Hematopoietic multipotent progenitor cell treated with erythropoietin and hydrocortisone succinate and interleukin-3 and kit ligand, for 17 days (in vitro differentiated cells): Measurements from ENCODE around the gene PHACTR2.
"Not testable (repeated sequence)": the region's sequence is repeated elsewhere in the genome, so short reads cannot be mapped to it uniquely, and the experiment has no call there.

Source experiments
- DNase-seq: peaks from one replicate; pipeline ENCODE4 v3.0.0-alpha.2; 2015; ENCODE audit warnings: low spot score

Gene PHACTR2

DNA sequence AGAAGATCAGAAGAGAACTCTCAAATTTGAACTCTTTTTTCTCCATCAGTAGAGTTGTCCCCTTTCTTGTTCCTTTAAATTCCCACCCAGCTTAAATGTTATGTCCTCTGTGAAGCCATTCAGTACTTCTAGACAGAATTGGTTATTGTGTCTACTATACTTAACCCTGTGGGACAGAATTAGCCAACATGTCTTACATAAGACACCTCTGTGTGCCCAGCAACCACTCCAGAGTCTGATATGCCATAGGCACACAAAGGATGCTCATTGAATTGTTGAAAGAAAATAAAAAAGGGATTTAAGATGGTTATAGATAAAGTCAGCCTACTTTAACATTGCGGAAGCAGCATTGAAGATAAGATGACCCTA is 88.4 kb downstream of the PHACTR2 start:
- DNase-seq: no peak

DNA sequence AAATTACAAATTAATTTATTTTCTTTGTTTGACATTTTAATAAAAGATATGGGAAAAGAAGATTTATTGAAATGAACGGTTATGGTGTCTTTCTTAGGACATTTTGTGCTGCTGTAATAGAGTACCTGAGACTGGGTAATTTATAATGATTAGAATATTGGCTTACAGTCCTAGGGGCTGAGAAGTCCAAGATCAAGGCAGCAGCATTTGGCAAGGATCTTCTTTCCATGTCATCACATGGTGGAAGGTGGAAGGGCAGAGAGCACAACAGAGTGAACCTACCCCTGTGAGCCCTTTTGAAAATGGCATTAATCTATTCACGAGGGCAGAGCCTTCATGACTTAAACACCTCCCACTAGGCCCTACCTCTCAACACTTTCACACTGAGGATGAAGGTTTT is 89.7 kb downstream of the PHACTR2 start:
- DNase-seq: no peak

DNA sequence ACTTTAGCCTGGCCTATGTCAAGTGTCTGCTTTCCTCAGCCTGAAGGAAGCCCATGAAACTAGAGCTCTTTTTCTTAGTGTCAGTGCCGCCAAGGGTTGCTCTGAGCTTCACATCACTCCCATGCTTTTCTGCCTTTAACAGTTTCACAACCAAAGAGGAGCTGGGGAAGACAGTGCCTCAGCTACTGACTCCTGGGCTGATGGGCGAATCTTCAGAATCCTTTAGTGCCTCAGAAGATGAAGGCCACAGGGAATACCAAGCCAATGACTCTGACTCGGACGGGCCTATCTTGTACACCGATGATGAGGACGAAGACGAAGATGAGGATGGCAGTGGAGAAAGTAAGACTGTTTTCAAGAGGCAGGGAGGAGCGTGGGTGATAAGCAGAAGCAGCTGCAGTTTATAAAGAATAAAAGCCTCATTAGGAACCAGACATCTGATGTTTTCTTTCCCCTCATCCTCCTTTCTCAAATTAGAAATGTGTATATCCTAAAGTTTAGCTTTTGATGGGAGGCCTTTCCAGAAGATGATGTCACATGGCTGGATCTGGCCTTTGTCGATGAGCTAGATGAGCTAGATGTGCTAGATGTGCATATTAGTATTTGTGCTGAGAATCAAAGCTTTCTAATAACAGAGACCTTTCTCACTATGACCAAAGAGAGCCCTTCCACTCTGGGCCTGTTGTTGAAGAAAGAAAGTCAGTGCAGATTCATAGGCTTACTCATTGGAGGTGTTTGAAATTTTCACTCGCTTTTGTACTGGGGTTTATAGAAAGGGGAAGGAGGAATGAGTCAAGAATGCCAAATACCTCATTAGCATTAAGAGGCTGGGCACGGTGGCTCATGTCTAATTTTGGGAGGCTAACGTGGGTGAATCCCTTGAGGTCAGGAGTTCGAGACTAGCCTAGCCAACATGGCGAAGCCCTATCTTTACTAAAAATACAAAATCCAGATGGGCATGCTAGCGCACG is 94.6 kb downstream of the PHACTR2 start:
- DNase-seq: no peak

DNA sequence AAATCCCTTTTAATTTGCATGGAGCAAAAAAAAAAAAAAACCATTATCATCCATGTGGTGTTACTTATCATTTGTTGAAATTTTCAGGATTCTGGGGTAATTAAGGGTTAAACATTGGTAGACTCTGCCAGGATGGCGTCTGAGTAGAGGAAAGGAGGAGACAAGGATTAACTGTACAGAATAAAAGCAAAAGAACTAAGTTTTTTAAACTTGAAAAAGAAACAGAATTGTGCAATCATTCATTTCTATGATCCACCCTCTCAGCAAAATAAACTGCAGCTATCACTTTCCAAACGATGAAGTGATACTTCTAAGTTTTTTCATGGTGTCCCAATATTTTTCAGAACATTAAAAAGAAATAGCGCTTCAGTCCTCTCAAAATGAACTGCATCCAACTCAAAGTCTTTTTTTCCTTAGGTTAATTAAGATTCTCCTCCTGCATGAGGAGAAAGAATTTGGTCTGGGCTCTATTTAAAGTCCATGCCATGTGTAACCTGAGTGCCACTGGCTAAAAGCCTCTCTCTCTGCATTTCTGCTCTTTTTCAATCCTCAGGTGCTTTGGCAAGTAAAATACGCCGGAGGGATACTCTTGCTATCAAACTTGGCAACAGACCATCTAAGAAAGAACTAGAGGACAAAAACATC is 95.9 kb downstream of the PHACTR2 start:
- DNase-seq: no peak

DNA sequence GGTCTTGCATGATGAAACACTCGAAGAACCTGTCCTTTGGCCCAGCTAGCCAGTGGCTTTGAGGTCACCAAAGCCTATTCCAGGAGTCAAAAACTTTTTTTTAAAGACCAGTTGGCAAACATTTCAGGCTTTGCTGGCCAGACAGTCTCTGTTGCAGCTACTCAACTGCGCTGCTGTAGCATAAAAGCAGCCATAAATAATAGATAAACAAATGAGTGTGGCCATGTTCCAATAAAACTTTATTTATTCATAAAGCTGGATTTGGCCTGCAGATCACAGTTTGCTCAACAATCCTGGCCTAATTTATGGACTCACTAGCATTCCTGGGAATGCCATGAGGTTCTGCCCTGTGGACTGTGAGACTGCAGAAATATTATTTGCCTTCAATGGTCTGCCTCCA is 96.6 kb downstream of the PHACTR2 start:
- DNase-seq: no peak

DNA sequence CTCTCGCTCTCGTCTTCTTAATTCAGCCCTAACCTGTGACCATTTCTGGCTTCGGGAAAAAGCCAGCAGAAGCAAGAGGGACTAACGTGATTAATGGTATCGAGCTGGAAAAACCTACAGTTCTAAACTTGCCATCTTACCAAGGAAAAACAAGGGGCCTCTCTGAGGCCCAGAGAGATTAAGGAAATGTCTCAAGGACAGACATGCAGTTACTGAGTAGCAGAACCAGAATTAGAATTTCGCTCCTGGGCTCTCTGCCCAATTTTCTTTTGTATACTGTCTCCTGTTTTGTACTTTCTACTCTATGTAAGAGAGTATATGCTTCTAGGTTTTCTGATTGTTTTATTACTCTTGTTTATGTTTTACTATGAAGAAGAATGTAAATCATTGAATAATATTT is 97.6 kb downstream of the PHACTR2 start:
- no peak for DNase-seq

DNA sequence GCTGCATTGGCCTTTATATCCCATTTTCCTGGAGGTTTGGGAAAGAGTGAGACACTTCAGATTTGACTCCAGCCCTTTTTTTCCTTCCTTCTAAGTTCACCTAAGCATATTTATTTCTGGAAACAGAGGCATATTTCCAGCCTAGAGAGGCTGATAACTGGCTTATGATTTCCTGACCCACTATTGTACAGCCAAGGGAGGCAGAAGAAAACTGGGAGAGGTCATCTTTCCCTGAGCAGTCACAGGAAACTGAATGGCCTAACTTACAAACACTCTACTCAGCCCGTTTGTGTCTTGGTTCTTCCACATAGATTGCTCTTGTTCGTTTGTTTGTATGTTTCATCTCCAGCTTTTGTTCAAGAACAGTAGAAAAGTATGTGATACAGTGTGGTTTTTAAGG is 101.2 kb downstream of the PHACTR2 start:
- DNase-seq: no peak

DNA sequence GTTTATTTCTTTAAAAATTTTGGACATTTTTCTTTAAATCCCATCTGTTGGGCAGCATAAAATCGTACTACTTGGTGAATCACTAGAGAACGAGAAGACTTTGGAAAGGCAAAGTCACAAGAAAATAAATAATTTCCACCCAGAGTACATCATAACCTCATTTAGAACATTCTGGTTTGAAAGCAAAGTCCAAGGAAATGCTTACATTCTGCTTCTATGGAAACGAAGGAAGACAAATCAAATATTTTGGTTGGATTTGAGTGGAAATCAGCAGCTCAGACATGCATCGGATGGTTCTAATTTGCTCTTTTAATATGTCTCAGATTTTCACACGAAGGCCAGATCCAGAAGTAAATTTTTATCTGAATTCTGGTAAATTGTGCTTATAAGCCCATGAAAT is 104.7 kb downstream of the PHACTR2 start:
- no peak for DNase-seq

DNA sequence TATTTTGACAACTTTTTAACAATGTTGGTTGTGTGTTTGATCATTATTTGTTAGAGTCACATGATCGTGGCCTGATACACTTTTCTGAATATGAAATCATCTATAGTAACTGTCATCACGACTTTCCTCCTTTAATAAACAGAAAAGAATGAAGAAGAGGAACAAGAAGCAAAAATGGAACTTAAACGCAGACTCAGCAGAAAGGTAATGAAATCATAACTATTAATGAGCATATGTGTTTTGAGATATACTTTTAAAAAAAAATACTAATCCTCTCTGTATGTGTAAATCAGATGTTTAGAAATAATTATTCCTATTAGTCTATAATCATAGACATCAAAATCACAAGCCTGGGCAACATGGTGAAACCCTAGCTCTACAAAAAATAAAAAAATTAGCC is 105.3 kb downstream of the PHACTR2 start:
- DNase-seq: no peak

DNA sequence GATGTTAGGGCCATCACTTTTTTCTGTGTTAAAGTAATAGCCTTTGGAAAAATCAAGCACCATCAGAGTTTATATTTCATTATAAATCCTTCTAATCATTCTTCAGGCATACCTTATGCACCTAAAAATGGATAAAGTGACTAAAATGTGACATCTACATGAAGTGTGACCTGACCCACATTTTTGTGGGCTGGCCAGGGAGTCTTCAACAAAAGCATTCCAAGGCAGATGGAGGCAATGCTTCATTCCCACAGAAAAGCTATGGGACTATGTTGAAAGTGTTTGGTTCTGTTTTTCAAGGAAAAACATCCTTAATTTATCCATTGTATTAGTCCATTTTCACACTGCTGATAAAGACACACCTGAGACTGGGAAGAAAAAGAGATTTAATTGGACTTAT is 106.6 kb downstream of the PHACTR2 start:
- DNase-seq: no peak

DNA sequence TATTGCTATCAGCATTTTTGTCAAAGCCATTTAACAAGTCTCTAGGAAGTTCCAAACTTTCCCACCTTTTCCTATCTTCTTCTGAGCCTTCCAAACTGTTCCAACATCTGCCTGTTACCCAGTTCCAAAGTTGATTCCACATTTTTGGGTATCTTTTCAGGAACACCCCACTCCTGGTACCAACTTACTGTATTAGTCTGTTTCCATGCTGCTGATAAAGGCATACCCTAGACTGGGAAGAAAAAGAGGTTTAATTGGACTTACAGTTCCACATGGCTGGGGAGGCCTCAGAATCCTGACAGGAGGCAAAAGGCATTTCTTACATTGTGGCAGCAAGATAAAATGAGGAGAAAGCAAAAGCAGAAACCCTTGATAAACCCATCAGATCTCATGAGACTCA is 108.6 kb downstream of the PHACTR2 start:
- not testable (repeated sequence) for DNase-seq

DNA sequence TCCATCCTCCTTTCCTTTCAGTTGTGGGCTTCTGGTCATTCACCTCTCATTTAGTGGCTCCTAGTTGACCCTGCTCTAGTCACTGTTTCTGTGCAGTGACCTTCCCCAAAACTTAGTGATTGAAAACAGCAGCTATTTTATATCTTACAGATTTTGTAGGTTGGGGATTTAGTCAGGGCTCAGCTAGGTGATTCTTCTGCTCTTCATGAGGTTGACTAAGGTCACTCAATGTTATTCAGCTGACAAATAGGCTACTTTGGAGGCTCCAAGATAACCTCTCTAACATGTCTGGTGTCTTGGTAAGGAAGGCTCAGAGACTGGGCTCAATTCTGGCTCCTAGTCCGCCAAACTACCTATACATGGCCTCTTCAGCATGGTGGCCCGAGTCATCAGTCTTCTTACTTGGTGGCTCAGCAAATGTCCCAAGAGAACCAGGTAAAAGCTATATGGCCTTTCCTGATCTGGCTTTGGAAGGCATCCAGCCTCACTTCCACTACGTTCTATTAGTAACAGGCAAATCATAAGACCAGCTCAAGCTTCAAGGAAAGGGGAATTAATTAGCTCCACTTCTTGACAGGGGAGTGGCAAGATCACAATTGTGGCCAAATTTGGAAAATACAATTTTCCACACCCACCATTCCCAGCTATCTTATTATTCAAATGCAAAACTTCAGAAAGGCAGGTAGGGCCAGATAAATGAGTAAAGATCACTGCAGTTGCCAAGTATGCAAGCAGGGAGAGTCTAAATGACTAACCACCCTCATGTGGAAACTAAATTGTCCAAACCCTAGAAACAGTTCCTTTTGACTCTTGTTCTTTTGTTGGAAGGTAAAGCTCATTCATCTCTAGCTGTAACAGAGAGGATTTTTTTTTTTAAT is 114.9 kb downstream of the PHACTR2 start:
- no peak for DNase-seq

DNA sequence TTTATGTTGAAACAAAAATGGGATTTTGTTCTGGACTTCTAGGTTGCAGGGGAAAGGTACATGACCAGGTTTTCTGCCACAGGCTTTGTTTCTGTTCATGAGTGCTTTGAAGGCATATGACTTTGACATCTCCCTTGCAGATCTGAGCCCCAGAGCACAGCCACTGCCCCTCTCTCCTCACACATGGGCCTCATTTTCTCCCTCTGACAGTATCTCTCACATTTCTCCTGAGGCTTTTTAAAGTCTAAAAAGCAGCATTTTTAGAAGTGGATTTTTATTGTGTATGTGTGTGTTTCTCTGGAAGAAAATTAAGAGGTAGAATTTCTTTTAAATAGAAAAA is 115.5 kb downstream of the PHACTR2 start:
- DNase-seq: no peak

DNA sequence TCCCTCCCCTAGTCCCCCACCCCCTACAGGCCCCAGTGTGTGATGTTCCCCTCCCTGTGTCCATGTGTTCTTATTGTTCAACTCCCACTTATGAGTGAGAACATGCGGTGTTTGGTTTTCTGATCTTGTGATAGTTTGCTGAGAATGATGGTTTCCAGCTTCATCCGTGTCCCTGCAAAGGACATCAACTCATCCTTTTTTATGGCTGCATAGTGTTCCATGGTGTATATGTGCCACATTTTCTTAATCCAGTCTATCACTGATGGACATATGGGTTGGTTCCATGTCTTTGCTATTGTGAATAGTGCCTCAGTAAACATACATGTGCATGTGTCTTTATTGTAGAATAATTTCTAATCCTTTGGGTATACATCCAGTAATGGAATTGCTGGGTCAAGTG is 118.8 kb downstream of the PHACTR2 start:
- not testable (repeated sequence) for DNase-seq

DNA sequence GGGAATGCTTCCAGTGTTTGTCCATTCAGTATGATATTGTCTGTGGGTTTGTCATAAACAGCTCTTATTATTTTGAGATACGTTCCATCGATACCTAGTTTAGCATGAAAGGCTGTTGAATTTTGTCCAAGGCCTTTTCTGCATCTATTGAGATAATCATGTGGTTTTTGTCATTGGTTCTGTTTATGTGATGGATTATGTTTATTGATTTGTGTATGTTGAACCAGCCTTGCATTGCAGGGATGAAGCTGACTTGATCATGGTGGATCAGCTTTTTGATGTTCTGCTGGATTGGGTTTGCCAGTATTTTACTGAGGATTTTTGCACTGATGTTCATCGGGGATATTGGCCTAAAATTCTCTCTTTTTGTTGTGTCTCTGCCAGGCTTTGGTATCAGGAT is 120.7 kb downstream of the PHACTR2 start:
- not testable (repeated sequence) for DNase-seq

DNA sequence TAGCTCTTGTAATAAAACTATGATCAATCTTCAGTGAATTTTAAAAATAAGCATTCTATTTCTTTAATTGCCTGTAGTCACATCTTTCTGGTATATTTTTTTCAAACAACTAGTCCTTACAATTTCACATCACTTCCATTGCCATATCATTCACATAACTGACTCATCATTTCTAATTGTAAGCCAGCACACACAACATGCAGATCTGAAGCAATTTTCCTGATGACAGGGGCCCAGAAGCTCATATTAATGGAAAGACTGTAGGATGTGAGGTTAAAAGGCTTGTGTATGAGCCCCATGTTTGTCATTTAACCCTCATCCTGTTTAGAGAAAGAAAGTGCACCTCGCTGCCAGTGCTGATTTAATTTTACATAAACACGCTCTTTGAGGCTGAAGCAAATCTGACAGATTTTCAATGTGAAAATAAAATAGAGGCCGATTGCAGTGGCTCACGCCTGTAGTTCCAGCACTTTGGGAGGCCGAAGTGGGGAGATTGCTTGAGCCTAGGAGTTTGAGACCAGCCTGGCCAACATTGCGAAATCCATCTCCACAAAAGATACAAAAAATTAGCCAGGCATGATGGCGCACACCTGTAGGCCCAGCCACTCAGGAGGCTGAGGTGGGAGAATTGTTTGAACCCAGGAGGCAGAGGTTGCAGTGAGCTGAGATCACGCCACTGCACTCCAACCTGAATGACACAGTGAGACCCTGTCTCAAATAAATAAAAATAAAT is 125.2 kb downstream of the PHACTR2 start:
- DNase-seq: no peak

DNA sequence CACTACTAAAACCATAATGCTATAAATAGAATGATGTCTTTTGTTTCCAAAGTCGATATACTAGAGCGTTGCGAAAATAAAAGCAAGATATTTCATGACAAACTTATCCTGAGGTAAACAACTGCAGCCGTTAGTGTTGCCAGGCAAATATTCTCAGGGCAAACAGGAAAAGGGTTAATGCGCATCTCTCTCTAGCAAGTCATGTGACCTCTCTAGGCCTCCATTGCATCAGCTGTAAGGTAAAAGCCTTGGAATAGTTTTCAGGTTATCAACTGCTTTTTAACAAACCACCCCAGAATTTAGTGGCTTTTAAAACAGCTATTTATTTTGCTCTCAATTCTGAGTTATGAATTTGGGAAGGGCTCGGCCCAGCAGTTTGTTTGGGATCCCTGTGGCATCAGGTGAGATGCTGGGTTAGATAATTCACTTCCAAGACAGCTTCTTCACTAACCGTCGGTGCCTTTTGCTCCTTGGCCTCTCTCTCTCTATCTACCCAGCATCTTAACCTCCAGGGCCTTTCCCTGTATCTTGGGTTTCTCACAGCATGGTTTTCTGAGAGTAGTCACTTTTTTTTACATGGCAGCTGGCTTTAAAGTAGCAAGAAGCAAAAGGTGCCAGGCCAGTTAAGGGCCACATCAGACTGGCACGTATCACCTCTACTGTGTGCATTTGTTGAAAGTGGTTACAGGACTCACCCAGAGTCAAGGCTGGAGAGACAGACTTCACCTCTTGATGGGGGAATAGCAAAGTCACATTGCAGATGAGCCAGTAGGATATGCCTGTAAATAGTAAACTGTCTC is 126.2 kb downstream of the PHACTR2 start:
- DNase-seq: no peak

DNA sequence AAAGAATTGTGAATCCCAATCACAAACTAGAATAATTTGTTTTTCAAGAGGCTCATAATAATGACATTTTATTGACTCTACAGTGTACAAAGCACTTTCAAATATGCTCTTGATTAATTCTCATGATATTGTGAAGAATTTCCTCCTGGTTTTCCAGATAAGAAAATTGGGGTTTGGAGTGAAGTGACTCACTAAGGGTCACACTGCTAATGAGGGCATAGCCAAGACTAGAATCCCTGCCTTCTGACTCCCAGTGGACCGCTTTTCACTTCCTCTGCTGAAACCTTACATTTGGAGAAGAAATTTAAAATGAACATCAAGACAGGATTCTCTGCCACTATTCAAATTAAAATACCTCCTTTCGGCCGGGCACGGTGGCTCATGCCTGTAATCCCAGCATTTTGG is 127.1 kb downstream of the PHACTR2 start:
- DNase-seq: no peak

DNA sequence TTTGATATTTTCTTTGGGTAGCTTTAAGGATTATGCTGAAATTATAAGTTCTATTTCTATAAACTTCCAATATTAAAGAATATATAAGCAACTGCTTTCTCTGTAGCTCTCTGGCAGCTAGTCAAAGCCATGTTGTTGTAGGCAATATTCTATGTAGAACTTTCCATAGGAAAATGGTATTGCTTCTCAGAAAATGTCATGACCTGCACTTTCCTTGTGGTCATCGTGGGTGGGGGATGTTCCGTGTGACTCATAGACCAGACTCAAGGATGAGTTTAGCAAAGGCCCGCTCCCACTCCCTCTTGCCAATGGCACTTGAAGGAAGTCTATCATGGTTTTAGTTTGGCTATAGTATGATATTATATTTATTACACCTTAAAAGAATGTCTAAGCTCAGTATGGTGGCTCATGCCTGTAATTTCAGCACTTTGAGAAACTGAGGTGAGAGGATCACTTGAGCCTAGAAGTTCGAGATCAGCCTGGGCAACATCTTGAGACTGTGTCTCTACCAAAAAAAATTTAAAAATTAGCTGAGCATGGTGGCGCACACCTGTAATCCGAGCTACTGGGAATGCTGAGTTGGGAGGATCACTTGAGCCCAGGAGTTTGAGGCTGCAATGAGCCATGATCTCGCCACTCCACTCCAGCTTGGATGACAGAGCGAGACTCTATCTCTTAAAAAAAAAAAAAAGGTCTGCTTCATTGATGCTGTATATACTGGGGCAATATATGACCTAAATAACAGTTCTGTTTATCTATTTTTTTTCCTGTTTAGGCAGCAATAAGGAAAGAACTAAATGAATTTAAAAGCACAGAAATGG is 128.7 kb downstream of the PHACTR2 start:
- no peak for DNase-seq

DNA sequence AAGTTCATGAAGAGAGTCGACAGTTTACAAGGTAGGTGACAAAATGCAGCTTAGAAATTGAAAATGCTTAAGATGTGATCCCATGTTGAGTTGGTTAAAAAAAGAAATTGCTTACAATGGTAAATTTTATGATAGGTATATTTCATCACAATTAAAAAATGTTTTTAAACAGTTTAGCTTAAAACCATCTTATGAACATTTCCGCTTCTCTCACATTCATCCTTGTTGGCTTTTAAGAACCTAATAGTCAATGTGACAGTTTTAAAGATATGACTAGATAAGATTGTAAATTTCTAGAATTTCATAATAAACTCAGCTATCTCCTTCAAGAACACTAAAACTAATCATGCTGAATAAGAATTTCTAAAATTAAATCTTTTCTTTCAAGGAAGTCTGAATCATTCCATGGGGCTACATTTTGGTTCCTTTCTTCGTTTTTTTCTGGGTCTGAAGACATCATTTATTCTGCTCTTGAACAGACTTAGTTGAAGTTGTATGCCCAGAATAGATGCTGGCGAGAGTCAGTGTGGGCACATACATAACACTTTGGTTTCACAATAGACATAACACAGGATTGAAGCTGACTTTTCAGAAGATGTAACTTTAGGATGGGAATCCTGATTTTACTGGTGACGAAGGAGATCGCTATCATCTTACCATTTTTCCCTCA is 129.5 kb downstream of the PHACTR2 start:
- DNase-seq: no peak
